Osteoblast (primary cell): Measurements from ENCODE around the gene REXO4. TPM values are rescaled to one million over a fixed set of nuclear protein-coding genes. Genes with fewer than 3 reads are reported as not detected.

Experiments
- DNase-seq: peaks from one replicate; pipeline ENCODE4 v3.0.0; 2011; ENCODE audit warnings: low spot score, mixed read lengths; ENCODE audit not compliant: insufficient read length; ENCODE audit errors: missing footprints
- H2AFZ ChIP-seq: 2 replicates; pipeline ENCODE4 v1.6.0; 2011; ENCODE audit warnings: mild to moderate bottlenecking, low read length
- H3K27ac ChIP-seq: 2 replicates; pipeline ENCODE4 v1.5.1; 2011; ENCODE audit warnings: mild to moderate bottlenecking, low read depth, low read length, moderate library complexity
- H3K27me3 ChIP-seq: 2 replicates; pipeline ENCODE4 v1.6.0; 2012; ENCODE audit warnings: mild to moderate bottlenecking, control low read depth, inconsistent platforms, low read length, moderate library complexity; ENCODE audit not compliant: insufficient read depth
- H3K36me3 ChIP-seq: 2 replicates; pipeline ENCODE4 v1.5.1; 2011; ENCODE audit warnings: mild to moderate bottlenecking, low read length, control low read depth, moderate library complexity; ENCODE audit not compliant: insufficient read depth
- H3K4me1 ChIP-seq: 2 replicates; pipeline ENCODE4 v1.5.1; 2011; ENCODE audit warnings: mild to moderate bottlenecking, low read length, control low read depth, moderate library complexity; ENCODE audit not compliant: insufficient read depth
- H3K4me2 ChIP-seq: 2 replicates; pipeline ENCODE4 v1.6.0; 2011; ENCODE audit warnings: mild to moderate bottlenecking, low read length; ENCODE audit not compliant: insufficient read depth
- H3K4me3 ChIP-seq: fragments of 200-600 bp; sonication (generic); 3 replicates; pipeline ENCODE4 v1.5.1; 2012; ENCODE audit warnings: mild to moderate bottlenecking, low read length, inconsistent platforms; ENCODE audit not compliant: insufficient read depth
- H3K79me2 ChIP-seq: 2 replicates; pipeline ENCODE4 v1.6.0; 2012; ENCODE audit warnings: mild to moderate bottlenecking, low read length, control low read depth, inconsistent platforms; ENCODE audit not compliant: insufficient read depth
- H3K9me3 ChIP-seq: 2 replicates; pipeline ENCODE4 v1.5.1; 2011; ENCODE audit warnings: low read depth, low read length, control low read depth
- H4K20me1 ChIP-seq: 2 replicates; pipeline ENCODE4 v1.6.0; 2012; ENCODE audit warnings: mild to moderate bottlenecking, low read length, control low read depth; ENCODE audit not compliant: insufficient read depth
- CTCF ChIP-seq: IDR thresholded peaks from 2 replicates; pipeline ENCODE4 v1.5.1; 2011; ENCODE audit warnings: mild to moderate bottlenecking, low read depth, low read length, moderate library complexity; ENCODE audit errors: extremely low read depth
- total RNA-seq: library from RNA; depleted of rRNA; stranded (reverse); fragments of >200 nt; gene quantifications from 2 replicates; pipeline ENCODE4 v1.2.3, GENCODE V29; 2012

Gene REXO4
- total RNA-seq, 1 donor = 11.9 TPM

GRCh38 chr9:133449760-133450159, 31.9 kb upstream of the REXO4 start:
- no peaks in the 10 kb centered on the region for H3K36me3 ChIP-seq
- no peak overlapping the region for H3K4me3 ChIP-seq
- no peaks in the 10 kb centered on the region for H3K27me3 ChIP-seq
- no peak for DNase-seq
- no peaks in the 10 kb centered on the region for H4K20me1 ChIP-seq
- no peaks in the 10 kb centered on the region for H3K9me3 ChIP-seq
- no peaks in the 10 kb centered on the region for H3K4me1 ChIP-seq
- H2AFZ ChIP-seq = no peak overlapping the region
- no peaks in the 10 kb centered on the region for H3K79me2 ChIP-seq
- no peak overlapping the region for H3K4me2 ChIP-seq
- TF ChIP-seq CTCF = no peak
- no peak overlapping the region for H3K27ac ChIP-seq

- DNase-seq = no peak
- Histone ChIP-seq H3K9me3 (no peaks in the 10 kb centered on the region), H3K79me2 (no peaks in the 10 kb centered on the region), H3K4me3 (no peak overlapping the region), H3K27ac (no peak overlapping the region), H3K4me2 (no peak overlapping the region), H3K27me3 (no peaks in the 10 kb centered on the region), H3K4me1 (no peaks in the 10 kb centered on the region), H4K20me1 (no peaks in the 10 kb centered on the region), H2AFZ (no peak overlapping the region), H3K36me3 (no peaks in the 10 kb centered on the region)
- no peak for TF ChIP-seq CTCF
Observed at GRCh38 chr9:133448487-133448972, 30.7 kb upstream of the REXO4 start.

- Histone ChIP-seq H4K20me1 (no peaks in the 10 kb centered on the region), H3K4me3 (no peak overlapping the region), H3K9me3 (no peaks in the 10 kb centered on the region), H2AFZ (no peak overlapping the region), H3K79me2 (no peaks in the 10 kb centered on the region), H3K4me1 (no peaks in the 10 kb centered on the region), H3K4me2 (no peak overlapping the region), H3K27ac (no peak overlapping the region), H3K36me3 (no peaks in the 10 kb centered on the region), H3K27me3 (no peaks in the 10 kb centered on the region)
- no peak for DNase-seq
- TF ChIP-seq CTCF = no peak
Observed at GRCh38 chr9:133445293-133445969, 27.6 kb upstream of the REXO4 start.

- Histone ChIP-seq H3K9me3 (no peaks in the 10 kb centered on the region), H3K4me2 (no peak overlapping the region), H3K27ac (no peak overlapping the region), H3K36me3 (no peaks in the 10 kb centered on the region), H3K79me2 (no peaks in the 10 kb centered on the region), H3K27me3 (no peaks in the 10 kb centered on the region), H2AFZ (no peak overlapping the region), H4K20me1 (no peaks in the 10 kb centered on the region), H3K4me3 (no peak overlapping the region), H3K4me1 (no peaks in the 10 kb centered on the region)
- peak; percentile 94 for DNase-seq
- no peak for TF ChIP-seq CTCF
Observed at GRCh38 chr9:133443982-133444381, 26.2 kb upstream of the REXO4 start.
